IPS-11a (cell line): ENCODE results near the gene CERKL.

Experiments
- H3K4me3 ChIP-seq: one replicate; pipeline ENCODE4 v1.5.1; 2013; ENCODE audit warnings: low read depth, low read length, control low read depth

The CERKL gene

DNA sequence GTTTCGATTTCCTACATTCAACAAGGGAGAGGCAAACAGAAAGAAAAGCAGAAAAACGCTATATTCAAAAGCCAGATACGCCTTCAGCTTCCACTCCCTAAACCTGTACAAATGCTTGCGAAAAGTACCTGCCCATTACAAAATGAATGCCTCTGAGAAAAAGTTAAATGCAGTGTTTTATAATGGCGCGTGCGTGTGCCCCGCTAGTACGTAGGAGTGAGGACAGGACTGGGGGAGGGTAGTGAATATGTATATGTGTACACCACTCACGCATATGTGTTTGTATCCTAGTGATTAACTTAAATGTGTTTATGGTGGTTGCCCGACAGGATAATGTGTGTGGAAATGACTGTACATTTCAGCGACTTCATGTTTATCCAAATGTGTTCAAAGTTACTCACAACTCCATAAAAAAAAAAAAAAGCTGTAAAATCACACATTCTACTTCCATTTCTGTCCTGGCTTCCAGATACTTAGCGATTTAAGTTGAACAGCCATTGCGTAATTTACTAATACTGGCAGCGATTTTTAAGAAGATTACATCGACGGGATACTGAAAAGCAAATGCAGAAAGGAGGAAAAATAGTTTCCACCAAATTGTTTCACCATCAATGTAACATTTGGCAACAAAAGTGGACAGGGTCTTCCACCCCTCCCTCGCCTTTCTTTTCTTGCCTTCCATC lies 22.1 kb upstream of the CERKL start:
- H3K4me3 ChIP-seq: no peak overlapping the region

DNA sequence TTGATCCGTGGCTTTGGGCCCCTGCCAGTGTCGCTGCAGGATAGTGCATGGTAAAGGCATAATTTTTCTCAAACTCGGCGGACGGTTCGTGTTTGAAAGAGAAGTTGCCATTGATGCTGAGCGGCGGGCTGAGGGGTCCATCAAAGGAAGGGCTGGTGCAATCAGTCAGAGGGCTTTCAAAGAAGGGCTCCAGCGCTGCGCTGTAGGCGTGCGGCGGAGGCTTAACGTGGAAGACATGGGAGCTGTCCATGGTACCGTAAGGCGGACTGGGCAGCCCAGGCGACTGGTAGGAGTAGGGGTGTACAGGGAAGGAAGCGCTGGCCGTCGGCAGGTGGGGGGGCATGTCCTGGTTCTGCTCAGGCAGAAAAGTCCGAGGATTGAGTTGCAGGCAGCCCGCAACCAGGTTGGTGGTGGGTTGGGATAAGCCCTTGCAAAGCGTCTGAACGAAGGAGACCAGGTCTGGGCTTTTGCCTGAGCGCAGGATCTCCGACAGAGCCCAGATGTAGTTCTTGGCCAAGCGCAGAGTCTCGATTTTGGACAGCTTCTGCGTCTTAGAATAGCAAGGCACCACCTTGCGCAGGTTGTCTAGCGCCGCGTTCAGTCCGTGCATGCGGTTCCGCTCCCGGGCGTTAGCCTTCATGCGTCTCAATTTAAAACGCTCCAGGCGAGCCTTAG lies 21.1 kb upstream of the CERKL start:
- H3K4me3 ChIP-seq: no peak overlapping the region

DNA sequence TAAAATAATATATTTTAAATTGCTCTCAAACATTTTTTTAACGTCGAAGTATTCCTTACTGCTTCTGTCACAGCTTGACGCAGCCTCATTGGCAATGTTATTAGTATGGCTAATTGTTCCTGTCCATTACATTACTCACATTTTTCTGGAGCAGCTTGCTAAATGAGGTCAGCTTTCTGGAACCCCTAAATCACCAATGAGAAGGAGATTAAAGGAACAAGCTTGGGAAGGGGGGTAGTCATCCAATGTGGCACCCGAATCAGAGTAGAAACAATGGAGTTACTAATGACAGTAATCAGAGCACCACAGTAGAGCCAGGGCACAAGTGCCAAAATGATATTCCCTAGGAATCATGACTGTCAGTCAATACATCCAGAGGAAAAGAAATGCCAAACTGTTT lies 18.3 kb upstream of the CERKL start:
- no peak overlapping the region for H3K4me3 ChIP-seq

DNA sequence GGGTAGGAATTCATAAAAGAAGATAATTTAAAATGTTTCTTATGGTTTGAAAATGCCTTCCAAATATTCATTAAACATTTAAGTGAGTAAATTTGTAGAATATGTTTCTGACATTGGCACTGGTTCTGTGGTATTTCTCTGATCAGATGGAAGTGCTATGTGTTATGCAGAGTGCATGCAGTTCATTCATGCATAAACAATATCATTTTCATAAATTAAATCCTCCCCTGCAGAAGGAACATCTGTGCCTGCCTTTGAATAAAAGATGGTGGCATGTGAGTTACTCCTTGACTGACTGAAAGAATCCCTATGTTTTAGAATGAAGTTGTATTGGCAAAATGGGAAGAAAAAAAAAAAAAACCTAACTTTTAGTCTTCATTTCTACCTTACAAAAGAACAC lies 17.6 kb upstream of the CERKL start:
- no peak overlapping the region for H3K4me3 ChIP-seq

DNA sequence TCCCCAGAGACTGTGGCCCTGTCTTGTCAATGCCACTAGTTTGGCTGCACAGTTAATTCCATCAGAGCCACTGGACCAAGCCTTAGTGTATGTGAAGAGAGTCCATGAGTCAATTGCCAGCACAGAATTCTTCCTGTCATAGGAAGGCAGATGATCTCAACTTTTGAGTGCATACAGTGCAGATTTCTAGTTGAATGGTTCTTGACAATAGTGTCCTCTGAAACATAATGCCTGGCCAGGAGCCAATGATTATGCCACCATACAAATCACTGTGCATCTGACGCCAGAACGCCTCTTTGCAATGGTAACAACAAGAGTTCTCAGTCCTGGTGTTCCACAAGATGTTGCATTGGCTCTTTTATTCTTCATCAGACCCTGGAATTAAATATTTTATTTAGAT lies 16.3 kb upstream of the CERKL start:
- no peak overlapping the region for H3K4me3 ChIP-seq

DNA sequence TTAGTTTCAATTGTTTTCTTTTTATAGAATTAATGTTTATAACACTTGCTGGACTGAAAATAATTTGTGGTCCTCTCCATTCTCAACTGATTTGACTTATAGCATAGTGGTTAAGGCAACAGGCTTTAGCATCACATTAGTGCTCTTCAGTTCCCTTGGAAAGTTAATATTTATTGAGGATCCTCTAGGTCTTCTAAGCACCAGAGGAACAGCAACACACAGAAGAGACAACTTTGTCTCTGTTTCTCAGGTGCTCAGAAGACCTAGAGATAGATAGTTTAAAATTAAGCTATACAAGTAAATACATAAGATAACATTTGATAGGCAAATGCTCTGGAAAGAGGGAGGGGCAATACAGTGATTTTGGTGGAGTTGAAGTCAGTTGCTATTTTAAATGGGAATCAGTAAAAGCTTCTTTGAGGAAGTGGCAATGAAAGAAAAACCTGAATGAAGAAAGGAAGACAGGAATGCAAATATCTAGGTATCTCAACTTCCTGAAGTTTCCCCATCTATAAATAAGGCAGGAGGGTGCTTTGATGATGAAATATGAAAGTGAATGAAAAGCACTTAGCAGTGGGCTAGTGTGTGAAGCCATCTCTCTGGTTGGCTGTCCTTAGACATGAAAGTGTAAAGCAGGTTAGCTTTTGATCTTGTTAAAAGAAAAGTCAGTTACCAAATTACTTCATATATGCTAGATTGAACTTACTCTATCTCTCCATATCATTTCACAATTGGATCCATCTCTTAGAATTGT lies 15.5 kb upstream of the CERKL start:
- H3K4me3 ChIP-seq: no peak overlapping the region

DNA sequence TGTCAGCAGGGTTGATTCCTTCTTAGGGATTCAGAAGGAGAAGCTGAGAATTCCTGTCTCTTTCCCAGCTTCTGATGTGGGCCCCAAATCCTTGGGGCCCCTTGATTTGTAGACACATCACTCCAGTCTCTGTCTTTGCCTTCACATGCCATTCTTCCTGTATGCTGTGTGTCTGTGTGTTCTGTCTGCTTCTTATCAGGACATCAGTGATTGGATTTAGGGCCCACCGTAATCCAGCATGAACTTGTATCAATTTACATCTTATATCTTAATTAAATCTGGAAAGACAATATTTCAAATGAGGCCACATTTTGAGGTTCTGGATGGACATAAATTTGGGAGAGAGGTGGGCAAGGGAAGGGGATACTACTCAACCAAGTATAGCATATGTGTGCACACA lies 13.7 kb upstream of the CERKL start:
- H3K4me3 ChIP-seq: no peak overlapping the region

DNA sequence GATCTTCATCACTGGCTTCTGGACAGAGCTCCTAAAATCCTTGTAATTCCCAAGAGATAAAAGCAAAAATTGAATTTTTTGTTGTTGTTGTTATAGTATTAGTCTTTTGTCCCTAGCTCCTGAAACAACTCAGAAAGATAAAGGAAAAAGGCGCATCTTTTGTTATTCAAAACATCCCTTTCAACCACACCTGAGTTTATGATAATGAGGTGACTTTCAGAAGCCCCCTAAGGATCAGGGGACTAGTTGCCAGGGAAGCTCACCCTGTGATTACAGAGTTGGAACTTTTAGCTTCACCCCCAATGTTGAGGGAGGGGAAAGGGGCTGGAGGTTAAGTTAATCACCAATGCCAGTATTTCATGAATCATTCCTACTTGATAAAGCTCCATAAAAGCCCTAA lies 10.3 kb upstream of the CERKL start:
- no peak overlapping the region for H3K4me3 ChIP-seq

DNA sequence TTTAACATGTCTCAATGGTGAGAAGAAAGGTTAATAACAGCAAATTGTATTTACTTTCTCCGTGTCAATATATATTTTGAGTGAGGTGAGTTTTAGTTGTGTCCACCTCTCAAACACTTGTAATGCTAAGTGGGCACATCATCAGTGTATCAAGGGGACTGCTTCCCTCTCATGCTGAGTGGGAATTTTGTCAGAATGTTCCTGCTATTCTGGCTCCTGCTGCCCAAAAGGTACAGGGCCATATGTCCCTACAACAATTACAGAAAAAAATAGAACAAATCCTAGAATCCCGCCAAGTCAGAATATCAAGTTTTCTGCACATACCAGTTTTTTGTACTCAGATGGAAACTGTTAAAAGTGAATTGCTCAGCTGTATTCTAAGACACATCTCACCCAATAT lies 5.4 kb upstream of the CERKL start:
- no peak overlapping the region for H3K4me3 ChIP-seq

DNA sequence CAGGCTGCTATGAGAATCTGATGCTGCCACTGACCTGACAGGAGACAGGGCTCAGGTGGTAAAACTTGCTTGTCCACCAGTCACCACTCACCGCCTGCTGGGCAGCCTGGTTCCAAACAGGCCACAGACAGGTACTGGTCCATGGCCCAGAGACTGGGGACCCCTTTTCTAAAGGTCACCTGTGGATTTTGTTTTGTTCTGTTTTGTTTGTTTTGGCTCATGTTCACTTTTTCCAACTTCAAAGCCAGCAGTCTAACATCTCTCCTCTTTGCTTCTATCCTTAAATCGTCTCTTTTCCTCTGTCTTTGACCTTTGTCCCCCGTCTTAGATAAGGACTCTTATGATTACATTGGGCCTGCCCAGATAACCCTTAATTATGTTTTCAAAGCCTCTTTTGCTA lies 3.3 kb upstream of the CERKL start:
- no peak overlapping the region for H3K4me3 ChIP-seq

DNA sequence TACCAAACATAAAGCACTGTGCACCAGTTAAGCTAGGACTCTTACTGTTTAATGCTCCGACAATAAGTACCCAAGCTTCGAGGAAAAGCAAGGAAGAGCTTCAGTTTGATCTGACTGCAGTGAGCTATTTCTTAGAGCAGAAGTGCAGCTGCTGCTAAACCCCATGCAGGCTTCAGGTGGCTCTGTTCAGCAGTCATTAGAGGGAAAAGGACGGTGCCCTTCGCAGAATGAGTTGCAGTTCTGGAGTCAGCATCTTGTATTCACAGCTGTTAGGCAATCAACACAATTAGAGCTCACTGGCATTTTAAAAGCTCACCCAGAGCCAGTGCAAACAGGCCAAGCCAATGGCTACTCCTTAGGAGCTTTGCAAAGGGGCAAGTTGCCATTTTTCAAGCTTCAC lies 1.5 kb upstream of the CERKL start:
- no peak overlapping the region for H3K4me3 ChIP-seq

DNA sequence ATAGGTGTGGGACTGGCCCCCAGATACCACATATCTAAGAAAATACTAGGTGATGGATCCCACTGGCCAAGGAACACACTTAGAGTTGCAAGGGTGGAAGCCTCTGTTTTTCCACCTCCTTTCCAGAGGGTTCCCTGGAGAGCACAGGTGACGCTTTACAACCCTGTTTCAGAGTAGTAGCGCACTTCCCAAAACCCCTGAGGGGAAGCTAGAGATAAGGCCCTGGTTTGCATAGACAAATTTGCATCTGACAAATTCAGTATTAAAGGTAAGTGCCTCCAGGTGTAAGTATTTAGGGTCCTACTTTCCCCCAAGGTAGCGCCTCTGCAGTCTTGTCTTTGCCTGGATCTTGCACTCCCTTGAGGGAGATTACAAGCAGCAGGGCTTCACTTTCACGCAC lies 474 bp upstream of the CERKL start:
- peak overlapping the region; percentile 53 for H3K4me3 ChIP-seq

DNA sequence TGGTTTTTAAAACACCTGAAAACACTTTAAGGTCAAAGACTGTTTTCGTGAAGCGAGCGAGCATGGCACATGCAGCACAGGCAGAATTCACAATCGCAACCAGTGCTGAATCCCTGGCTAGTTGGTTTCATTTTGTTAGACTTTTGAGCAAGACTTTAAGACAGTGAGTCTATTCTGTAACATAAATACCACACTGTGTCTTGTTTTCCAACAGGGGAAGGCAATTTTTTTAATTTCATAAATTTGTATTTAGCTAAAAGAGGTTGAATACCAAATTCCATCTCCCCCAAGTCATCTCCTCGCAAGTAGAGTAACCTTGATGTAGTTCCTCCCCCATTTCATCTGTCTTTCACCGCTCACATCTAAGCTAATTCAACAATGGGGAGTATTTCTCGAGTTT lies 1.4 kb downstream of the CERKL start:
- no peak overlapping the region for H3K4me3 ChIP-seq

DNA sequence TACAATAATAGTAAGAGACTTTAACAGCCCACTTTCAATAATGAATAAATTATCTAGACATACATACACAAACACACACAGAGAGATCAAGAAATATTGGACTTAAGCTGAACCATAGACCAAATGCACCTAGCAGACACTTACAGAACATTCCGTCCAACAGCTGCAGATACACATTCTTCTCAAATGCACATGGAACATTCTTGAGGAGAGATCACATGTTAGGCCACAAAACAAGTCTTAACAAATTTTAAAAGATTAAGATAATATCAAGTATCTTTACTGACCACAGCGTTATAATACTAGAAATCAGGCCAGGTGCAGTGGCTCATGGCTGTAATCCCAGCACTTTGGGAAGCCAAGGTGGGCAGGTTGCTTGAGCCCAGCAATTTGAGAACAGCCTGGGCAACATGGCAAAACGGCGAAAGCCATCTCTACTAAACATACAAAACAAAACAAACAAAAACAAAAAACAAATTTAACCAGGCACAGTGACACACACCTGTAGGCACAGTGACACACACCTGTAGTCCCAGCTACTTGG lies 7.4 kb downstream of the CERKL start:
- no peak overlapping the region for H3K4me3 ChIP-seq

DNA sequence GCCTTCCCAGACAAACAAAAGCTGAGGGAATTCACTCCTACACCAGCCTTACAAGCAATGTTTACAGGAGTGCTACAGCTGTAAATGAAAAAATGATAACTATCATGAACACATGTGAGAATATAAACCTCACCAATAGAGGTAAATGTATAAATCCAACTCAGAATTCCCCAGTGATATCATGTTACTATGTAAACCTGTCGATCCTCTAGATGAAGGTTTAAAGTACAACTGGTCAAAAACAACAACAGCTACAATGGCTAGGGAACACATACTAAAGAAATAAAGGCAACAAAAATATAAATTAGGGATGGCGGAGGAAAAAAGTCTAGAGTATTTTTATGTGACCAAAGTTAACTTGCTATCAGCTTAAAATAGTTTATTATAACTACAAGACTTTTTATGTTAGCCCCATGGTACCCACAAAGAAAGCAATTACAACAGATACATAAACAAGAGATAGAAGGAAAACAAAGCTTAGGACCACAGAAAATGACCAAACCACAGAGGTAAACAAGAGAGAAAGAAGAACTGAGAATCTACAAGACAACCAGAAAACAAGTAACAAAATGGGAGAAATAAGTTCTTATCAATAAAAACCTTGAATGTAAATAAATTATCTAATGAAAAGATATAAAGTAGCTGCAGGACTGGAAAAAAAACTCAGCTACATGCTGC lies 8.3 kb downstream of the CERKL start:
- H3K4me3 ChIP-seq: no peak overlapping the region

DNA sequence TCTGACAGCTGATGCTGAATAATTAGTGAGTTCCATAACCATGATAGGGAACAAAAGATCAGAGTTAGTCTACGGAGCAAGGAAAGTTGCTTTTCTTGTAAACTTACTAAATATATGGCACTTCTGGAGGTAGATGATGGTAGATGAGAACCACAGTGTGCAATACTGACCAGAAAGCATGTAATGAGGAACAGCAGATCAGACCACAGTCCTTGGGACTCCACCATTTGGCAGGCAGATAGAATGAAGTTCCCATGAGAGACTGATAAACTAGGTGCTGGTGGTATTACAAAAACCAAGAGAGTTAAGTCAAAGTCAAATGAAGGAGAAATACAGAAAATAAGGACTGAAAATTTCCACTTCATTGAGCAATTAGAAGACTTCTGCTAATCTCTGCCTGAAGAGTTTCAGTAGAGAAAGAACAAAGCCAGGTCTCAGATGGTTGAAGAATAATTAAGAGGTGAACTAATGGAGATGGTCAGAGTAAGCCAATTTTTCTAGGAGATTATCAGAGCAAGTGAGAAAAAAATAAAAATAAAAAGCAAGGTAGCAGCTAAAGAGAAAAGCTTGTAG lies 10.4 kb downstream of the CERKL start:
- no peak overlapping the region for H3K4me3 ChIP-seq

DNA sequence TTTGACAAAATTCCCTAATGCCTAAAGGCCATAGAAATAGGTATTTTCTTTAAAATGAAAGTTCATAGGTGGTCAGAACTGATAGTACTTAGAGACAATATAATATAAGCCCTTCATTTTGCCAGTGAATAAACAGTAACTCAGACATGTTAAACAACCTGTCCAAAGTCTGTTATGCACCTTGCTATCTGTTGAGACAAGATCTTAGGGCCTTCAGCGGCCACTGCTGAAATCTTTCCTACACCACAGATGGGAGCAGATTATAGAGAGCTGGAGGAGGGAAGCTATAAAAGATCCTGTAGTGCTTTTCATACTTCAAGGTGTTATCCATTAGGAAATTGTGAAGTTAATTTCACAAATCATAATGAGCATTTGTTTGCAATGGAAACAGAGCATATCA lies 13.8 kb downstream of the CERKL start:
- H3K4me3 ChIP-seq: no peak overlapping the region

DNA sequence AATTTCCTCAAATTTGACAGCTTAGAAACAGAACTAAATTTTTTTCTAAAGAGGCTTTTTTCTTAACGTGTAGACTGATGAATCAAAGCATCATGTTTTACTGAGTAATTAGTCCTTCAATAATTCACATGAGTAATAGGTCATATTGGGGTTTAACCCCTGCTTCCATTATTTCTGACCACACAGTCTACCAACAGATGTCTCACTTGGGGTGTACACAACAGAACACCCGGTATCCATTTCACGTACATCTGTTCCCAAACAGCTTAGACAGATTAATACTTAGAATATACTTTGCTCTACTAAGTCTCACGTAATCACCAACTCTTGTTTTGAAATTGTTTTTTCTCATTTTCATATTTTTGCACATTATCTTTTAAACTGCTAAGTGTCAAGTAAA lies 14.8 kb downstream of the CERKL start:
- H3K4me3 ChIP-seq: no peak overlapping the region

DNA sequence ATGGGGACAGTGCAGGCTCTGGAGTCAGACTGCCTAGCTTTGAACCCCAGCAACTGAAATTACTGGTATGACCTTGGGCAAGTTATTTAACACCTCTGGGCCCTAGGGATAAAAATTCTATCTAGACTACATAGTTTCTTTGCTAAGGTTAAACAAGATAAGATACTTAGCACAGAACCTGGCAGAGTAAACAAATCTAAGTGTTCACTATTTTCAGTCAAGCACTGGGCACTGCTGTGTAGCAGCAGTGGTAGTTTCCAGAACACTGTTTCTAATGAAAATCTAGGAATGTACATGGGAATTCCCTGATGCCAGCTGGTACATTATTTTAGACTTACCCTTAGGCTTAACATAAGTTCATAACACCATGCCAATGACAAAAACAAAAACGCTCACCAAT lies 17.2 kb downstream of the CERKL start:
- H3K4me3 ChIP-seq: no peak overlapping the region

DNA sequence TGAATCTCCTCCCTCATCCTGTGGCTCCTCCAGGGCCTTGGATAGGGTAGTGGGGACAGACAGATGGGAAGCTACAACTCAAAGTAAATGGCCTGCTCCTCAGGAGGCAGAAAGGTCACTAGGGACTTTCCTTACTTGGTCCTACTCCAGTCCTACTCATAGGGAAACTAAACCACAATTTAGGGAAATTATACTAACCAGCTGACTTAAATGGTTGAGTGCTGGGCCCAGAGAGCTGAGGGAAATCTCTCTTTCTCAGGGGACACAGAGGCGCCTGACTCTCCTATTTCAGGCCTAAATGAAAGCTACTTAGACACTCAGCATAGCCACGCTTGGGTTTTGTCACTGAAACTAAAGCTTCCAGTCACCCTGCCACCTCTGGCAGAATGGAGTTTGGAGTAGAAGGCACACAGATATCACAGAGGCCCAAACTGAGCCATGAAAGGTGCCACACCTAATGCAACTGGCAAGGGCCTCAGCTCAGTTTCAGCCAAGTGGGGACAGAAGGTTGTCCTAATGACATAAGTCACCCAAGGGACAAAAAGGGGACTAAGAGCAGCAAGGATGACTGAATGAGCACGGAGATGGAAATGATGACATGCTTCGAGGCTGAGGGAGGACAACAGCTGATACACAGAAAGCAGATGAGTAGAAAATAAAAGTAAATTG lies 24.0 kb downstream of the CERKL start:
- H3K4me3 ChIP-seq: no peak overlapping the region
